Stimulated activated CD8-positive, alpha-beta memory T cell treated with anti-CD3 and anti-CD28 coated beads, Interleukin-4, amount 100 ng/mL, for 24 hours (primary cell): ENCODE data around the gene SLC6A1.

ENCODE experiments used
- DNase-seq: peaks from one replicate; pipeline ENCODE4 v3.0.0-alpha.2; 2020; ENCODE audit warnings: low read depth

SLC6A1 gene

GRCh38 chr3:11020764-11021163 is 28.2 kb downstream of the SLC6A1 start:
- DNase-seq = no peak

- no peak for DNase-seq
Observed at GRCh38 chr3:11021611-11022011, 29.1 kb downstream of the SLC6A1 start.

- DNase-seq = no peak
Observed at GRCh38 chr3:11022115-11022514, 29.6 kb downstream of the SLC6A1 start.

- DNase-seq = no peak
Observed at GRCh38 chr3:11024181-11024580, 31.6 kb downstream of the SLC6A1 start.

- no peak for DNase-seq
Observed at GRCh38 chr3:11029948-11030347, 37.4 kb downstream of the SLC6A1 start.

- no peak for DNase-seq
Observed at GRCh38 chr3:11033871-11034270, 41.3 kb downstream of the SLC6A1 start.

GRCh38 chr3:11034309-11034985 is 41.9 kb downstream of the SLC6A1 start:
- no peak for DNase-seq

GRCh38 chr3:11035757-11036505 is 43.4 kb downstream of the SLC6A1 start:
- no peak for DNase-seq

GRCh38 chr3:11037241-11037873 is 44.8 kb downstream of the SLC6A1 start:
- DNase-seq = no peak

GRCh38 chr3:11037976-11038375 is 45.4 kb downstream of the SLC6A1 start:
- DNase-seq = no peak

GRCh38 chr3:11045536-11045935 is 53.0 kb downstream of the SLC6A1 start:
- DNase-seq = no peak

GRCh38 chr3:11047500-11047899 is 55.0 kb downstream of the SLC6A1 start:
- DNase-seq = no peak

- DNase-seq = no peak
Observed at GRCh38 chr3:11050666-11051323, 58.2 kb downstream of the SLC6A1 start.

GRCh38 chr3:11053926-11054503 is 61.5 kb downstream of the SLC6A1 start:
- DNase-seq = no peak

- no peak for DNase-seq
Observed at GRCh38 chr3:11054739-11055438, 62.3 kb downstream of the SLC6A1 start.

GRCh38 chr3:11055496-11055895 is 62.9 kb downstream of the SLC6A1 start:
- no peak for DNase-seq

GRCh38 chr3:11056531-11057050 is 64.0 kb downstream of the SLC6A1 start:
- DNase-seq = no peak

GRCh38 chr3:11057655-11058054 is 65.1 kb downstream of the SLC6A1 start:
- DNase-seq = no peak

- DNase-seq = no peak
Observed at GRCh38 chr3:11059090-11059798, 66.7 kb downstream of the SLC6A1 start.

- no peak for DNase-seq
Observed at GRCh38 chr3:11059799-11060115, 67.2 kb downstream of the SLC6A1 start.
